GM23338 (cell line): ENCODE measurements around the gene CD7. TPM values are rescaled to one million over a fixed set of nuclear protein-coding genes. Genes with fewer than 3 reads are reported as not detected.

ENCODE experiments used
- ATAC-seq: fragments of 200-7000 bp; cut with Tn5 transposase; 3 replicates; pipeline ENCODE4 v1.9.1; 2020
- DNase-seq: peaks from one replicate; pipeline ENCODE4 v3.0.0-alpha.2; 2015; ENCODE audit warnings: low spot score
- H2AFZ ChIP-seq: fragments of 200-600 bp; sonication (generic); 2 replicates; pipeline ENCODE4 v1.8.0; 2016; ENCODE audit warnings: antibody characterized with exemption, mild to moderate bottlenecking, moderate library complexity
- H3F3A ChIP-seq: fragments of 200-600 bp; sonication (generic); replicated peaks from 2 replicates; pipeline ENCODE4 v1.8.0; 2017; ENCODE audit warnings: antibody characterized with exemption, mixed run types, low read depth
- H3K27ac ChIP-seq: fragments of 200-600 bp; sonication (generic); 2 replicates; pipeline ENCODE4 v1.6.1; 2016; ENCODE audit warnings: low read depth
- H3K27me3 ChIP-seq: fragments of 200-600 bp; sonication (generic); 2 replicates; pipeline ENCODE4 v1.8.0; 2016; ENCODE audit warnings: mild to moderate bottlenecking, mixed run types, moderate library complexity; ENCODE audit not compliant: insufficient read depth
- H3K36me3 ChIP-seq: fragments of 200-600 bp; sonication (generic); 2 replicates; pipeline ENCODE4 v1.8.0; 2016; ENCODE audit warnings: mild to moderate bottlenecking; ENCODE audit not compliant: insufficient read depth
- H3K4me1 ChIP-seq: fragments of 200-600 bp; sonication (generic); 2 replicates; pipeline ENCODE4 v1.8.0; 2016; ENCODE audit warnings: mild to moderate bottlenecking, moderate library complexity; ENCODE audit not compliant: insufficient read depth
- H3K4me2 ChIP-seq: fragments of 200-600 bp; sonication (generic); 2 replicates; pipeline ENCODE4 v1.7.1; 2017; ENCODE audit warnings: mixed run types
- H3K4me3 ChIP-seq: fragments of 200-600 bp; sonication (generic); 2 replicates; pipeline ENCODE4 v1.6.1; 2016; ENCODE audit warnings: mixed run types
- H3K79me2 ChIP-seq: fragments of 200-600 bp; sonication (generic); replicated peaks from 2 replicates; pipeline ENCODE4 v1.8.0; 2017; ENCODE audit warnings: mild to moderate bottlenecking; ENCODE audit not compliant: insufficient read depth
- H3K9me2 ChIP-seq: fragments of 200-600 bp; sonication (generic); 2 replicates; pipeline ENCODE4 v1.8.0; 2017; ENCODE audit not compliant: insufficient read depth
- H4K20me1 ChIP-seq: fragments of 200-600 bp; sonication (generic); replicated peaks from 2 replicates; pipeline ENCODE4 v1.8.0; 2017; ENCODE audit warnings: mild to moderate bottlenecking; ENCODE audit not compliant: insufficient read depth
- H3K27ac Mint-ChIP-seq: 2 replicates; pipeline ENCODE4 v1.8.0; 2020; ENCODE audit warnings: inconsistent platforms, mild to moderate bottlenecking, moderate library complexity, mixed read lengths
- H3K27me3 Mint-ChIP-seq: 3 replicates; pipeline ENCODE4 v1.8.0; 2022; ENCODE audit warnings: low read depth, mild to moderate bottlenecking, moderate library complexity, mixed read lengths, inconsistent platforms; ENCODE audit not compliant: insufficient read depth, poor library complexity
- H3K36me3 Mint-ChIP-seq: 3 replicates; pipeline ENCODE4 v1.8.0; 2021; ENCODE audit warnings: low read depth, mild to moderate bottlenecking, inconsistent platforms, moderate library complexity, mixed read lengths
- H3K4me1 Mint-ChIP-seq: 3 replicates; pipeline ENCODE4 v1.8.0; 2020; ENCODE audit warnings: mild to moderate bottlenecking, inconsistent platforms, mixed read lengths
- H3K4me3 Mint-ChIP-seq: 3 replicates; pipeline ENCODE4 v1.8.0; 2021; ENCODE audit warnings: moderate library complexity, mild to moderate bottlenecking, inconsistent platforms, mixed read lengths
- H3K9me3 Mint-ChIP-seq: 3 replicates; pipeline ENCODE4 v1.8.0; 2020; ENCODE audit warnings: moderate library complexity, mild to moderate bottlenecking, inconsistent platforms, mixed read lengths
- CREB1 ChIP-seq: fragments of 250-450 bp; sonication (Bioruptor Pico); IDR thresholded peaks from 2 replicates; pipeline ENCODE4 v1.5.0; 2020; ENCODE audit warnings: low read depth, mild to moderate bottlenecking, moderate library complexity
- CTCF ChIP-seq, 2 experiments: fragments of 200-600 bp in 1 of 2; sonication (generic) in 1 of 2; conservative IDR thresholded peaks; 2 replicates each; pipeline versions ENCODE4 v1.5.1 to v1.6.1; 2016 to 2017; ENCODE audit warnings: antibody characterized with exemption in 2 of 2, low read depth in 2 of 2, mild to moderate bottlenecking in 2 of 2, moderate library complexity in 1 of 2
- ETS1 ChIP-seq: IDR thresholded peaks from 2 replicates; pipeline ENCODE4 v1.6.1; 2016; ENCODE audit warnings: antibody characterized with exemption
- EZH2 ChIP-seq: fragments of 200-600 bp; sonication (generic); IDR thresholded peaks from one replicate; pipeline ENCODE4 v1.8.0; 2017; ENCODE audit warnings: antibody characterized with exemption, mild to moderate bottlenecking, low read depth; ENCODE audit not compliant: unreplicated experiment
- EZH2phosphoT487 ChIP-seq: fragments of 200-600 bp; sonication (generic); IDR thresholded peaks from one replicate; pipeline ENCODE4 v1.8.1; 2018; ENCODE audit warnings: antibody characterized with exemption; ENCODE audit not compliant: unreplicated experiment
- JUNB ChIP-seq: IDR thresholded peaks from one replicate; pipeline ENCODE4 v1.6.1; 2016; ENCODE audit warnings: antibody characterized with exemption; ENCODE audit not compliant: unreplicated experiment
- NANOG ChIP-seq: IDR thresholded peaks from 2 replicates; pipeline ENCODE4 v1.6.1; 2016; ENCODE audit warnings: antibody characterized with exemption, borderline replicate concordance
- POLR2AphosphoS5 ChIP-seq: IDR thresholded peaks from 2 replicates; pipeline ENCODE4 v1.6.1; 2016; ENCODE audit warnings: antibody characterized with exemption, low read depth
- REST ChIP-seq: IDR thresholded peaks from one replicate; pipeline ENCODE4 v1.6.1; 2018; ENCODE audit warnings: antibody characterized with exemption; ENCODE audit not compliant: unreplicated experiment
- STAT1 ChIP-seq: IDR thresholded peaks from one replicate; pipeline ENCODE4 v1.6.1; 2016; ENCODE audit warnings: antibody characterized with exemption; ENCODE audit not compliant: unreplicated experiment
- ZNF114 ChIP-seq: fragments of 250-450 bp; sonication (Bioruptor Pico); IDR thresholded peaks from 2 replicates; pipeline ENCODE4 v1.5.0; 2020; ENCODE audit warnings: mild to moderate bottlenecking, moderate library complexity
- ZNF331 ChIP-seq: fragments of 250-450 bp; sonication (Bioruptor Pico); IDR thresholded peaks from 2 replicates; pipeline ENCODE4 v1.5.0; 2020; ENCODE audit warnings: low read depth, mild to moderate bottlenecking, moderate library complexity
- ZNF462 ChIP-seq: fragments of 250-450 bp; sonication (Bioruptor Pico); IDR thresholded peaks from 2 replicates; pipeline ENCODE4 v1.5.0; 2020; ENCODE audit warnings: mild to moderate bottlenecking, moderate library complexity
- polyA plus RNA-seq: library from polyadenylated mRNA; unstranded; fragments of >200 nt; fragmentation: Nextera tagmentation; extraction: Ambion mirVana; gene quantifications from 2 replicates; pipeline ENCODE4 v1.2.1, GENCODE V29; 2016
- total RNA-seq: library from RNA; depleted of rRNA; stranded (reverse); fragments of >200 nt; shearing (Covaris generic); gene quantifications from 2 replicates; pipeline ENCODE4 v1.2.3, GENCODE V29; 2014

CD7 gene
- total and polyA plus RNA-seq, 2 experiments from 2014 or later = 0.42 to 0.44 TPM

DNA sequence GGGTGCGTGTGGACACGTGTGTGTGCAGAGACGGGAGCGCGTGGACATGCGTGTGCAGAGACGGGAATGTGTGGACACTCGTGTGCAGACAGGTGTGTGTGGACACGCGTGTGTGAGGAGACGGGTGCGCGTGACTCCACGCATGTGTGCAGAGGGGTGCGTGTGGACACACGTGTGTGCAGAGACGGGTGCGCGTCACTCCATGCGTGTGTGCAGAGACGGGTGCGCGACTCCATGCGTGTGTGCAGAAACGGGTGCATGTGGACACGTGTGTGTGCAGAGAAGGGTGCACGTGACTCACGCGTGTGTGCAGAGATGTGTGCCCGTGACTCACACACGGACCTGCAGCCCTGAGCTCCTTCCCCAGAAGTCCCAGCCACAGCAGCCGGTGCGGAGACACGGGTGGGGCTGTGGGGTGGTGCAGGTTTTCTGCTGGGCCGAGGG lies 2.2 kb upstream of the CD7 start:
- no peaks in the 10 kb centered on the region for H3K36me3 Mint-ChIP-seq
- TF ChIP-seq POLR2AphosphoS5 = no peak
- TF ChIP-seq ZNF114 = no peak
- TF ChIP-seq ZNF331 (CRISPR knock-in tag) = no peak
- TF ChIP-seq STAT1 = no peak
- no peak for TF ChIP-seq EZH2
- TF ChIP-seq JUNB = no peak
- TF ChIP-seq ZNF462 (CRISPR knock-in tag) = no peak
- TF ChIP-seq CTCF (conservative IDR thresholded peaks at IDR 0.05; ENCODE audit: low read depth in 2 of 2) = no peak
- no peak for TF ChIP-seq ETS1
- TF ChIP-seq NANOG = no peak
- no peak for TF ChIP-seq EZH2phosphoT487
- no peak for TF ChIP-seq CREB1 (CRISPR knock-in tag)
- TF ChIP-seq REST = no peak
- peaks cover 9% of the 10 kb centered on the region; the same call in 2 of the 3 replicates for H3K4me1 Mint-ChIP-seq
- Histone ChIP-seq H2AFZ (no peak overlapping the region), H3K36me3 (no peaks in the 10 kb centered on the region), H3K27me3 (no peaks in the 10 kb centered on the region), H3K9me2 (no peaks in the 10 kb centered on the region), H3K4me2 (no peak overlapping the region), H4K20me1 (no peaks in the 10 kb centered on the region), H3K79me2 (no peaks in the 10 kb centered on the region), H3K4me3 (no peak overlapping the region), H3K4me1 (no peaks in the 10 kb centered on the region), H3K27ac (no peak overlapping the region), H3F3A (peaks cover 14% of the 10 kb centered on the region)
- no peaks in the 10 kb centered on the region for H3K9me3 Mint-ChIP-seq
- no peak overlapping the region for H3K4me3 Mint-ChIP-seq
- H3K27ac Mint-ChIP-seq = no peak overlapping the region
- H3K27me3 Mint-ChIP-seq = peaks cover 12% of the 10 kb centered on the region
- ATAC-seq = no peak
- no peak for DNase-seq
